GM12878 (cell line): ENCODE results near the gene AGER. TPM values are rescaled to one million over a fixed set of nuclear protein-coding genes. Genes with fewer than 3 reads are reported as not detected.

Experiments used
- ATAC-seq: fragments of 200-7000 bp; cut with Tn5 transposase; 3 replicates; pipeline ENCODE4 v1.9.1; 2020; ENCODE audit warnings: mild to moderate bottlenecking, moderate library complexity
- BruUV-seq: library from RNA; stranded (reverse); fragments of 400-500 nt; replicated peaks from 2 replicates; lab custom pipeline; 2021; lab: Mats Ljungman, UMichigan
- CTCF ChIA-PET: fragments of 300-600 bp; sonication (Branson Sonifier 250); formaldehyde crosslinking; extraction: SDS; loops from one replicate; lab custom pipeline; 2021; ENCODE audit warnings: inconsistent platforms; lab: Yijun Ruan, JAX
- POLR2A ChIA-PET: fragments of 350-600 bp; formaldehyde crosslinking; extraction: SDS; loops from one replicate; lab custom pipeline; 2021; ENCODE audit warnings: inconsistent platforms; lab: Charles Lee
- RAD21 ChIA-PET: fragments of 300-600 bp; sonication (Branson Sonifier 250); formaldehyde crosslinking; loops from one replicate; lab custom pipeline; 2023; ENCODE audit warnings: antibody characterized with exemption; ENCODE audit not compliant: unreplicated experiment; lab: Charles Lee
- SMC1A ChIA-PET: fragments of 300-600 bp; sonication (Branson Sonifier 250); formaldehyde crosslinking; loops from one replicate; lab custom pipeline; 2023; ENCODE audit not compliant: unreplicated experiment, uncharacterized antibody; lab: Charles Lee
- DNase-seq: peaks from one replicate; pipeline ENCODE4 v3.0.0-alpha.2; 2011; ENCODE audit warnings: low read depth, low spot score
- FAIRE-seq: peaks from 3 replicates; lab custom pipeline; 2011; peaks lifted over from hg19 to GRCh38; lab: Jason Lieb, UNC
- H2AFZ ChIP-seq: 2 replicates; pipeline ENCODE4 v1.6.0; 2011; ENCODE audit warnings: low read depth, low read length, control low read depth; ENCODE audit not compliant: control insufficient read depth
- H3K27ac ChIP-seq: 2 replicates; pipeline ENCODE4 v1.5.1; 2011; ENCODE audit warnings: control low read depth; ENCODE audit not compliant: control insufficient read depth, insufficient read depth
- H3K27me3 ChIP-seq, 2 experiments: replicated peaks in 1 of 2; 2 replicates each; pipeline versions ENCODE4 v1.6.0 to v1.6.1; 2011; ENCODE audit warnings: low read length in 1 of 2; ENCODE audit not compliant: control insufficient read depth in 2 of 2, insufficient read depth in 2 of 2
- H3K36me3 ChIP-seq, 2 experiments: 2 replicates each; pipeline ENCODE4 v1.5.1; 2011; ENCODE audit warnings: low read length in 1 of 2; ENCODE audit not compliant: control insufficient read depth in 2 of 2, insufficient read depth in 2 of 2
- H3K4me1 ChIP-seq: 2 replicates; pipeline ENCODE4 v1.6.1; 2011; ENCODE audit warnings: mild to moderate bottlenecking, low read length, moderate library complexity, mixed read lengths; ENCODE audit not compliant: control insufficient read depth, insufficient read depth
- H3K4me2 ChIP-seq: 2 replicates; pipeline ENCODE4 v1.6.0; 2011; ENCODE audit warnings: control low read depth; ENCODE audit not compliant: control insufficient read depth, insufficient read depth
- H3K4me3 ChIP-seq: fragments of 200-600 bp; sonication (generic); 2 replicates; pipeline ENCODE4 v1.5.1; 2016
- H3K79me2 ChIP-seq: 2 replicates; pipeline ENCODE4 v1.6.0; 2011; ENCODE audit warnings: low read length; ENCODE audit not compliant: control insufficient read depth, insufficient read depth
- H3K9ac ChIP-seq: 2 replicates; pipeline ENCODE4 v1.8.0; 2011; ENCODE audit warnings: low read length, control low read depth, mixed read lengths; ENCODE audit not compliant: control insufficient read depth, insufficient read depth
- H3K9me3 ChIP-seq: replicated peaks from 3 replicates; pipeline ENCODE4 v1.5.1; 2011; ENCODE audit warnings: mild to moderate bottlenecking, low read length; ENCODE audit not compliant: control insufficient read depth, insufficient read depth
- H4K20me1 ChIP-seq: 2 replicates; pipeline ENCODE4 v1.6.0; 2011; ENCODE audit not compliant: control insufficient read depth, insufficient read depth
- CTCF ChIP-seq, 3 experiments: IDR thresholded peaks in 2 of 3; conservative IDR thresholded peaks in 1 of 3; 2 replicates each; pipeline ENCODE4 v1.5.1; 2011; ENCODE audit warnings: low read depth in 3 of 3, low read length in 3 of 3, mild to moderate bottlenecking in 3 of 3, control low read depth in 2 of 3, moderate library complexity in 2 of 3, inconsistent platforms in 1 of 3, mixed read lengths in 1 of 3; ENCODE audit not compliant: control insufficient read depth in 2 of 3, insufficient read depth in 1 of 3; ENCODE audit errors: extremely low read depth in 1 of 3
- ZNF24 ChIP-seq: fragments of 450-650 bp; IDR thresholded peaks from 2 replicates; pipeline ENCODE4 v1.6.1; 2017; ENCODE audit warnings: antibody characterized with exemption, mild to moderate bottlenecking
- WGBS: methylation state at CpG from one replicate; pipeline ENCODE4 v1.1.6; 2016; ENCODE audit warnings: low lambda C conversion rate; ENCODE audit not compliant: insufficient replicate concordance, insufficient coverage; ENCODE audit errors: missing lambda C conversion rate; 5-methylcytosine and 5-hydroxymethylcytosine counted together
- in situ Hi-C: fragments of 300-500 bp; cut with MboI; formaldehyde crosslinking; loops from 9 replicates; pipeline ENCODE4 v1.14.3; 2018; ENCODE audit warnings: mixed read lengths
- intact Hi-C: fragments of 100-400 bp; cut with micrococcal nuclease; formaldehyde crosslinking; loops from one replicate; pipeline ENCODE4 v1.14.2; 2022; ENCODE audit not compliant: unreplicated experiment
- polyA plus RNA-seq, 11 experiments: library from polyadenylated mRNA; depleted of rRNA in 4 of 11; unstranded in 6 of 11; stranded (reverse) in 5 of 11; fragments of >200 nt; fragmentation: Nextera tagmentation in 4 of 11; fragmentation: Illumina TruSeq in 1 of 11; extraction: Ambion mirVana in 4 of 11; extraction: Trizol in 1 of 11; gene quantifications; 1 replicate in 1 of 11; 2 replicates in 10 of 11; pipeline versions ENCODE4 v1.2.1 to v1.2.3, GENCODE V29; 2011 to 2016; ENCODE audit warnings: inconsistent platforms in 2 of 11, missing spikeins in 2 of 11, low read depth in 1 of 11
- total RNA-seq, 4 experiments: library from RNA; depleted of rRNA in 3 of 4; stranded (reverse); fragments of >200 nt in 3 of 4; fragmentation: Illumina TruSeq in 1 of 4; extraction: Trizol in 1 of 4; gene quantifications; 2 replicates each; pipeline versions ENCODE4 v1.2.1 to v1.2.3, GENCODE V29; 2013 to 2021

The AGER gene
- total and polyA plus RNA-seq, 10 of the 15 experiments (the other 5 are each of a cell fraction or from before 2014, with no cell fraction given), result 1.1 to 18.2 (median 3.9) TPM

- POLR2A ChIA-PET, result no interaction called here
- FAIRE-seq, result no peak
- H3K9me3 ChIP-seq, result no peaks in the 10 kb centered on the region; the same call in 2 of the 3 replicates
- H2AFZ ChIP-seq, result no peak overlapping the region
- intact Hi-C loops (no loop called here), in situ Hi-C loops (no loop called here)
- H3K4me2 ChIP-seq, result peak overlapping the region; percentile 13; the same call in 1 of the 2 replicates
- TF ChIP-seq CTCF (IDR thresholded peaks at IDR 0.05 in 2 of 3, conservative IDR thresholded peaks at IDR 0.05 in 1 of 3; ENCODE audit: control insufficient read depth in 2 of 3, extremely low read depth in 1 of 3, insufficient read depth in 1 of 3, low read depth in 3 of 3, low read length in 3 of 3), result 0 out of 6 replicates have a peak, but pooled peaks of 1 of the 3 experiments have one; percentile 10
- TF ChIP-seq ZNF24, result no peak
- H3K4me3 ChIP-seq, result no peak overlapping the region
- SMC1A ChIA-PET, result no interaction called here
- CTCF ChIA-PET, result no interaction called here
- no TSS peak for BruUV-seq
- no peak overlapping the region for H3K9ac ChIP-seq
- no peak overlapping the region for H3K27ac ChIP-seq
- 41% methylated on average over 39 of the region's 39 CpGs for WGBS
- peaks cover 9 to 12% of the 10 kb centered on the region in 2 experiments for H3K27me3 ChIP-seq
- 0 out of 3 replicates have a peak, but pooled peaks have one; percentile 32 for ATAC-seq
- DNase-seq, result no peak
- H3K36me3 ChIP-seq, result no peaks in the 10 kb centered on the region
- RAD21 ChIA-PET, result no interaction called here
- H3K79me2 ChIP-seq, result no peaks in the 10 kb centered on the region
- H4K20me1 ChIP-seq, result no peaks in the 10 kb centered on the region
- no peaks in the 10 kb centered on the region for H3K4me1 ChIP-seq
These were observed 35.6 kb downstream of the AGER start for GRCh38 chr6:32148289-32149091.
